Common myeloid progenitor, CD34-positive (primary cell): ENCODE data around the gene SLC15A3.

Experiments
- CTCF ChIA-PET: fragments of 350-600 bp; sonication (Branson Sonifier 250); formaldehyde crosslinking; loops from one replicate; lab custom pipeline; 2021; ENCODE audit warnings: antibody characterized with exemption; lab: Charles Lee
- POLR2A ChIA-PET: fragments of 350-600 bp; sonication (Branson Sonifier 250); formaldehyde crosslinking; loops from one replicate; lab custom pipeline; 2021; ENCODE audit warnings: antibody characterized with exemption; lab: Charles Lee
- DNase-seq, 3 donors: peaks; one replicate each; pipeline versions ENCODE4 v3.0.0 to v3.0.0-alpha.2; 2013
- H3K27ac ChIP-seq, 2 experiments: 1 replicate in 1 of 2; 2 replicates in 1 of 2; pipeline ENCODE4 v1.7.0; 2013; ENCODE audit warnings: inconsistent platforms in 2 of 2, low read length in 2 of 2, mild to moderate bottlenecking in 2 of 2, low read depth in 1 of 2, moderate library complexity in 1 of 2; ENCODE audit not compliant: severe bottlenecking in 2 of 2, insufficient read depth in 1 of 2, poor library complexity in 1 of 2
- H3K27me3 ChIP-seq, 5 experiments: replicated peaks in 2 of 5; 1 replicate in 3 of 5; 2 replicates in 2 of 5; pipeline versions ENCODE4 v1.6.1 to v1.7.0; 2013; ENCODE audit warnings: low read length in 4 of 5, mild to moderate bottlenecking in 2 of 5, moderate library complexity in 2 of 5, inconsistent platforms in 1 of 5; ENCODE audit not compliant: insufficient read depth in 5 of 5, control insufficient read depth in 4 of 5
- H3K36me3 ChIP-seq, 4 experiments: 1 replicate in 2 of 4; 2 replicates in 2 of 4; pipeline versions ENCODE4 v1.6.1 to v1.7.0; 2013; ENCODE audit warnings: low read length in 3 of 4, control low read depth in 1 of 4, mild to moderate bottlenecking in 1 of 4; ENCODE audit not compliant: control insufficient read depth in 4 of 4, insufficient read depth in 4 of 4
- H3K4me1 ChIP-seq, 4 experiments: 1 replicate in 3 of 4; 2 replicates in 1 of 4; pipeline versions ENCODE4 v1.6.1 to v1.7.1; 2013; ENCODE audit warnings: low read length in 3 of 4, mild to moderate bottlenecking in 3 of 4, control low read depth in 1 of 4, inconsistent platforms in 1 of 4, moderate library complexity in 1 of 4; ENCODE audit not compliant: control insufficient read depth in 4 of 4, insufficient read depth in 4 of 4; ENCODE audit errors: control extremely low read depth in 1 of 4
- H3K4me3 ChIP-seq, 7 experiments: 1 replicate in 4 of 7; 2 replicates in 3 of 7; pipeline versions ENCODE4 v1.5.1 to v1.7.0; 2013; ENCODE audit warnings: mild to moderate bottlenecking in 7 of 7, low read length in 6 of 7, moderate library complexity in 6 of 7, inconsistent platforms in 2 of 7, low read depth in 2 of 7, control low read depth in 1 of 7; ENCODE audit not compliant: insufficient read depth in 4 of 7, control insufficient read depth in 1 of 7; ENCODE audit errors: extremely low read depth in 1 of 7
- H3K9me3 ChIP-seq, 5 experiments: 1 replicate in 4 of 5; 2 replicates in 1 of 5; pipeline versions ENCODE4 v1.6.1 to v1.7.1; 2013; ENCODE audit warnings: low read length in 4 of 5, mild to moderate bottlenecking in 2 of 5, inconsistent platforms in 1 of 5, low read depth in 1 of 5, moderate library complexity in 1 of 5; ENCODE audit not compliant: control insufficient read depth in 4 of 5, insufficient read depth in 2 of 5; ENCODE audit errors: control extremely low read depth in 1 of 5
- WGBS: methylation state at CpG from one replicate; pipeline ENCODE4 v1.1.5; 2013; ENCODE audit not compliant: insufficient coverage; 5-methylcytosine and 5-hydroxymethylcytosine counted together

Gene SLC15A3

DNA sequence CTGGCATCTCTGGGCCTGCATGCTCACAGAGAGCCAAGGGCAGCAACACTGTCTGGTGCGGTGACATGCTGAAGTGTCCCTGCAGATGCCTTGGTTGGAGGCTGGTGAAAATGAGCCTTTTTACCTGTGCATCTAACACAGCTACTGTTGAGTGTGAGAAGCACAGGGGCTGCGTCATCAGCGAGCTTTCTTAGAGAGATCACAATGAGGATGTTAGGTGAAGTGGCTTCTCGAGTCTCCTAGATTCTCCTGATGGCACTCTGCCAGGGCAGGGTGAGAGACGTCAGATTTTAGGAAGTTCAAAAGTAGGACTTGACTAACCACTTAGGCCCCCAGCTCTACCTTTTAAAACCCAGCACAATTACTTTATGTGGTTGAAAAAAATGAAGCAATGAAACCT lies 3.6 kb upstream of the SLC15A3 start:
- H3K27ac ChIP-seq, result no peak overlapping the region
- 27% methylated on average over 3 of the region's 5 CpGs for WGBS
- ChIA-PET CTCF (interaction anchor here (1.0 kb wide), 1 partner anchor 14 kb away, joined by 3 read pairs; no protein-coding TSS in a partner anchor), POLR2A (no interaction called here)
- peaks cover 6 to 25% (median 19%) of the 10 kb centered on the region in 4 experiments for H3K4me1 ChIP-seq
- peak in 2 of 3 donors; percentile 37 to 54 for DNase-seq
- no peaks in the 10 kb centered on the region for H3K36me3 ChIP-seq
- no peak overlapping the region for H3K4me3 ChIP-seq
- H3K9me3 ChIP-seq, result peaks cover 0 to 2% (median 0%) of the 10 kb centered on the region in 5 experiments
- H3K27me3 ChIP-seq, result peaks cover 0 to 77% (median 24%) of the 10 kb centered on the region in 5 experiments

DNA sequence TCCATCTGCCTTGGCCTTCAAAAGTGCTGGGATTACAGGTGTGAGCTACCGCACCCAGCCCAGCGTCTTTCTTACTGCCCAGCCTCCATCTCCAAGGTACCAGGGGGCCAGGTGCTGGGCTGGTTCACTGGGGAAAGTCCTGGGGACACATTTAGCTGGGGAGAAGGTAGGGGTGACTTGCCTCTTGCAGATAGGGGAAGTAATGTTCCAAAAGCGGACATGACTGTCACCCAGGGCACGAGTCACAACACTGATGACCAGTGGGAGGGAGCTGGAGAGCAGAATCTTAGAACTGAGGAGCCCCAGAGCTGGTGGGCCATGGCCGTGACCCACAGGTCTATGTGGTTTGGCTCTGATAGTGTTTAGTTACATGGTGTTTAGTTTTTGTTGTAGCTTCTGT lies 2.4 kb upstream of the SLC15A3 start:
- Histone ChIP-seq H3K9me3 (no peaks in the 10 kb centered on the region), H3K4me1 (peaks cover 6 to 25% (median 19%) of the 10 kb centered on the region in 4 experiments), H3K27me3 (peaks cover 0 to 78% (median 23%) of the 10 kb centered on the region in 5 experiments), H3K27ac (no peak overlapping the region), H3K4me3 (no peak overlapping the region), H3K36me3 (no peaks in the 10 kb centered on the region)
- DNase-seq, result peak in 2 of 3 donors; percentile 62 to 74
- CTCF ChIA-PET, result interaction anchor here (0.6 to 1.2 kb wide), 4 partner anchors 9 to 55 kb away, joined by 3 read pairs; no protein-coding TSS in a partner anchor
- POLR2A ChIA-PET, result no interaction called here
- 49% methylated on average over 3 of the region's 5 CpGs for WGBS

DNA sequence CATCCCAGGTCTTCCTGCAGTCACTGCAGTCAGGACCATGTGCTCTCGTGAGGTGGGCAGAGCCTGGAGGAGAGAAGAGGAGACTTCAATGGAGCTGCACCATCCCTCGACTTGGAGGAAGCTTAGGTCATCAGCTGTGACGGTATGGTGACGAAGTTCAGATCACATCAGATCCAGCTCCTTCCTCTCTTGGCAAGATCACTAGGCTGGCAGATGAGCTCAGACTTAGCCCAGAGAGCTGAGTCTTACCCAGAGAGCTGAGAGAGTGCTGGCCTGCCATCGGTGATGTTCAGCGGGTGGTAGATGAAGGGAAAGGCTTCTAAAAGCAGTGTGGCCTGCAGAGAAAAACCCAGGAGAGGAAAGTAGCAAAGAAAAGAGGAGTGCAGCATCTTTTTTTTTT lies 1.8 kb upstream of the SLC15A3 start:
- ChIA-PET CTCF (interaction anchor here (0.6 to 1.4 kb wide), 5 partner anchors 8 to 38 kb away, joined by 3 to 6 read pairs (median 3); no protein-coding TSS in a partner anchor), POLR2A (no interaction called here)
- DNase-seq, result peak in 2 of 3 donors; percentile 52 to 56
- Histone ChIP-seq H3K9me3 (no peaks in the 10 kb centered on the region), H3K27ac (no peak overlapping the region), H3K36me3 (no peaks in the 10 kb centered on the region), H3K4me1 (peaks cover 6 to 25% (median 19%) of the 10 kb centered on the region in 4 experiments), H3K27me3 (peaks cover 0 to 76% (median 23%) of the 10 kb centered on the region in 5 experiments), H3K4me3 (no peak overlapping the region)
- WGBS, result 65% methylated on average over 6 of the region's 6 CpGs

DNA sequence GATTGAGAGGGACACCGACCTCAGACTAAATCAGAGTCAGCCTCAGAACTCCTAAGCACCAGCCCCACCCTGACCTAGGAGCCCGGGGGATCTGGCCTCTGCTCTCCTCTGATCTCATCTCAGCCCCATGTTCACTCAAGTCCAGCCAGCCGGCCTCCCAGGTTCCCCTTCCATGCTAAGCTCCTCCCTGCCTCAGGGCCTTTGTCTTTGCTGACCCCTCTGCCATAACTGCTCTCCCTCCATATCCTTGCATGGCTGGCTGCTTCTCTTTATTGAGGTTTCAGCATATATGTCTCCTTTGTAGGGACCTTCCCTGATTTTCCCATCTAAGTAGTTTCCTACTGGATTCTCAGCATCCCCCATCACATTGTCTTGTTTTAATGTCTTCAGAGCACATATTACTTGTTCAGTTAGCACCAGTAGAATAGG lies 780 bp upstream of the SLC15A3 start:
- Histone ChIP-seq H3K9me3 (no peaks in the 10 kb centered on the region), H3K4me3 (peak overlapping the region in 5 of 7 experiments; percentile 50 to 82 (median 71)), H3K4me1 (peaks cover 6 to 25% (median 19%) of the 10 kb centered on the region in 4 experiments), H3K27me3 (peaks cover 0 to 77% (median 26%) of the 10 kb centered on the region in 5 experiments), H3K27ac (no peak overlapping the region), H3K36me3 (no peaks in the 10 kb centered on the region)
- no peak for DNase-seq
- WGBS, result 0% methylated on average over 3 of the region's 3 CpGs
- POLR2A ChIA-PET, result no interaction called here
- CTCF ChIA-PET, result interaction anchor here (1.3 to 1.4 kb wide), 2 partner anchors 12 to 17 kb away, joined by 4 to 6 read pairs; no protein-coding TSS in a partner anchor

DNA sequence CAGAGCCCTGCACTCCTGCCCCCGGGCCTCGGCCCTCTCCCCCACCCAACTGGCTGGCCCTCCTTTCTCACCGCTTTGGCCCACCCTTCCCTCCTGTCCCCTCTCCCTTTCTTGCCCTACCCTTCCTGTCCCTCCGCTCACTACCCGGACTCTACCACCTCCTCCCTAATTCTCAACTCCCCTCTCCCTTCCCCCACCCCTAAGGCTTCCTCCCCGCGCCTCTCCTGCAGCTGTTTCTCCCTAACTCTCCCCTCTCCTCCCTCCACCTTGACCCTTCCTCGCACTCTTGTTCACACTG lies 421 bp downstream of the SLC15A3 start:
- Histone ChIP-seq H3K4me1 (peaks cover 6 to 25% (median 19%) of the 10 kb centered on the region in 4 experiments), H3K9me3 (no peaks in the 10 kb centered on the region), H3K4me3 (peak overlapping the region; percentile 20 to 82 (median 60)), H3K27me3 (peaks cover 0 to 74% (median 27%) of the 10 kb centered on the region in 5 experiments), H3K27ac (no peak overlapping the region), H3K36me3 (no peaks in the 10 kb centered on the region)
- 2% methylated on average over 8 of the region's 8 CpGs for WGBS
- ChIA-PET CTCF (no interaction called here), POLR2A (no interaction called here)
- DNase-seq, result no peak

DNA sequence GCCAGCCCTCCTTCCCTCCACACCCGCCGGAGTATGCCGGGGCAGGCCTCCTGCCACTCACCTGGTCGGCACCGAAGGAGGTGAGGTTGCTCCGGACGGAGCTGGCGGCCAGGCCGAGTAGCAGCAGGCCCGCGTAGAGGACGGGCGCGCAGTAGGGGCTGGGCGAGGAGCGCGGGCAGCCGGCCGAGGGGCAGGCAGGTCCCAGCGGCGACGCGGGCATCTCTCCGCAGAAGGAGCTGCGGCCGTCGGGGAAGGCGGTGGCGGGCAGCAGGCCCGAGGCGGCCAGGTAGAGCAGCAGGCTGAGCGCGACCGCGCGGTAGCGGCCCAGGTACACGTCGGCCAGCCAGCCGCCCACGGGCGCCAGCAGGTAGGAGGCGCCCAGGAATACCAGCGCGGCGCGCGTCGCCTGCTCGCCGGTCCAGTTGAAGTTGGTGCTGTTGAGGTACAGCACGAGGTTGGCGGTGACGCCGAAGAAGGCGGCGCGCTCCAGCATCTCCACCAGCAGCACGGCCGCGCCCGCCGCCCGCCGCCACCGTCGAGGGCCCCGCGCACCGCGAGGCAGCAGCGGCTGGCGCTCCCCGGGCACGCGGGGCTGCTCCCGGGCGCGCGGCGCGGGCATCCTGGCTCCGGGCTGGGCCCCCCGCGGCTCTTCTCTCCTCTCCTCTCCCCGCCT lies 907 bp downstream of the SLC15A3 start:
- peak in 2 of 3 donors; percentile 30 to 55 for DNase-seq
- peak overlapping the region in 4 of 7 experiments; percentile 60 to 82 (median 74) for H3K4me3 ChIP-seq
- H3K4me1 ChIP-seq, result peaks cover 6 to 25% (median 19%) of the 10 kb centered on the region in 4 experiments
- ChIA-PET CTCF (interaction anchor here (1.0 to 2.3 kb wide), 2 partner anchors 11 to 33 kb away, joined by 3 to 6 read pairs; no protein-coding TSS in a partner anchor), POLR2A (interaction anchor here (0.6 kb wide), 1 partner anchor 195 kb away, joined by 6 read pairs; no protein-coding TSS in a partner anchor)
- WGBS, result 8% methylated on average over 69 of the region's 86 CpGs
- H3K9me3 ChIP-seq, result no peaks in the 10 kb centered on the region
- peaks cover 0 to 74% (median 27%) of the 10 kb centered on the region in 5 experiments for H3K27me3 ChIP-seq
- H3K27ac ChIP-seq, result no peak overlapping the region
- H3K36me3 ChIP-seq, result no peaks in the 10 kb centered on the region

DNA sequence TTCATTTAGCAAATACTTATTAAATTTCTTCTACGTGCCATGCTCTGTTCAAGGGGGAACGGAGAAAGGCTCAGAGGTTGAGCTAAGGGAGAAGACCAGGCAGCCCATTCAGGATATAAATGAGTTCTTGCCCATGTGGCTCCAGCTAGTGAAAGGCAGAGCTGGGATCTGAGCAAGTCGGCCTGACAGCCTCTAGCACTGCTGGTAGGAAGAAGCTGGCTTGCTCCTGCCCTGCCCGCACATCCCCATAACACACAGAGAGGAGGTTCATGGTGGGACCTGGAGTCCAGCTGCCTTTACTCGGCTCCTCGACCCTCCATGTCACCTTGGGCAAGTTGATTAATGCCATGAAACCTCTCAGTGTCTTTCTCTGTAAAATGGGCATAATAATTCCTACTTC lies 2.0 kb downstream of the SLC15A3 start:
- Histone ChIP-seq H3K4me3 (peak overlapping the region in 1 of 7 experiments; percentile 25), H3K4me1 (peaks cover 6 to 22% (median 20%) of the 10 kb centered on the region in 4 experiments), H3K9me3 (no peaks in the 10 kb centered on the region), H3K27ac (no peak overlapping the region), H3K27me3 (peaks cover 0 to 67% (median 24%) of the 10 kb centered on the region in 5 experiments), H3K36me3 (no peaks in the 10 kb centered on the region)
- ChIA-PET POLR2A (no interaction called here), CTCF (interaction anchor here (0.6 to 2.3 kb wide), 3 partner anchors 10 to 36 kb away, joined by 3 to 6 read pairs (median 4); partner anchors contain the start of gene TMEM109)
- no peak for DNase-seq
- WGBS, result 81% methylated on average over 3 of the region's 6 CpGs
